MM.1S (cell line): Measurements from ENCODE around the gene BOD1.

Source experiments
- EZH2 ChIP-seq: fragments of 300-600 bp; sonication (generic); optimal IDR thresholded peaks from 2 replicates; pipeline ENCODE3; 2017; ENCODE audit warnings: low read depth, mild to moderate bottlenecking, antibody characterized with exemption, low read length, mixed read lengths
- EZH2phosphoT487 ChIP-seq: fragments of 300-600 bp; sonication (generic); IDR thresholded peaks from 2 replicates; pipeline ENCODE4 v1.6.1; 2018; ENCODE audit warnings: antibody characterized with exemption, low read length
- TF ChIP-seq, protein P1 (sequence below): fragments of 300-600 bp; sonication (generic); IDR thresholded peaks from 2 replicates; pipeline ENCODE4 v1.5.1; 2016; ENCODE audit warnings: antibody characterized with exemption, low read length, mixed read lengths

DNA sequence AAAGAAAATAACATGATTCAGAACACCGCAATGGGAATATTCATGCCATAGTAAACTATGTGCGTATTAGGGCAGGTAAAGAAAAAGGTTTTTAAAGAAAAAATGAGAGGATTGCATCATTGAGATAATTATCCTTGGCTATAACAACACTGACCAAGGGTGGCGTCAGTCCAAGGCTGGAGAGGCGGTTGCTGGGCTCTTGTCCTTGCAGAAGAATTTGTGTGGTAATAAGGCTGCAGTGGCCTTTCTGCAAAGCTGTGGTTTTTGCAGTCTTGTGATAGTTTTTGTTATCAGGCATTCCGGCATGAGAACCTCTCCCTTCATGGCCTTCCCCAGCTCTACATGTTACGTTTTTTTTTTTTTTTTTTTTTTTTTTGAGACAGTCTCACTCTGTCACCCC, 14.0 kb downstream of the BOD1 start:
- TF ChIP-seq EZH2phosphoT487: no peak
- TF ChIP-seq, protein P1, sequence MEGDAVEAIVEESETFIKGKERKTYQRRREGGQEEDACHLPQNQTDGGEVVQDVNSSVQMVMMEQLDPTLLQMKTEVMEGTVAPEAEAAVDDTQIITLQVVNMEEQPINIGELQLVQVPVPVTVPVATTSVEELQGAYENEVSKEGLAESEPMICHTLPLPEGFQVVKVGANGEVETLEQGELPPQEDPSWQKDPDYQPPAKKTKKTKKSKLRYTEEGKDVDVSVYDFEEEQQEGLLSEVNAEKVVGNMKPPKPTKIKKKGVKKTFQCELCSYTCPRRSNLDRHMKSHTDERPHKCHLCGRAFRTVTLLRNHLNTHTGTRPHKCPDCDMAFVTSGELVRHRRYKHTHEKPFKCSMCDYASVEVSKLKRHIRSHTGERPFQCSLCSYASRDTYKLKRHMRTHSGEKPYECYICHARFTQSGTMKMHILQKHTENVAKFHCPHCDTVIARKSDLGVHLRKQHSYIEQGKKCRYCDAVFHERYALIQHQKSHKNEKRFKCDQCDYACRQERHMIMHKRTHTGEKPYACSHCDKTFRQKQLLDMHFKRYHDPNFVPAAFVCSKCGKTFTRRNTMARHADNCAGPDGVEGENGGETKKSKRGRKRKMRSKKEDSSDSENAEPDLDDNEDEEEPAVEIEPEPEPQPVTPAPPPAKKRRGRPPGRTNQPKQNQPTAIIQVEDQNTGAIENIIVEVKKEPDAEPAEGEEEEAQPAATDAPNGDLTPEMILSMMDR: no peak
- no peak for TF ChIP-seq EZH2
